ENCODE measurements around the gene CFAP92.
A peak's percentile ranks its signal among the peaks of the same experiment; 100 is the strongest.

Gene CFAP92

GRCh38 chr3:128993461-128994172 is at the start of gene CFAP92:
CFAP92 (minus strand) TSS chr3:128994076; CDS start chr3:128993304, 772 bp downstream.
- DNase-seq = peak; percentile 95

GRCh38 chr3:129040579-129041300 is 46.9 kb upstream of the CFAP92 start:
- no peak for DNase-seq

- no peak for DNase-seq
Measured at GRCh38 chr3:129040039-129040336, 46.1 kb upstream of the CFAP92 start.

- peak; percentile 79 for DNase-seq
Measured at GRCh38 chr3:129039271-129040038, 45.6 kb upstream of the CFAP92 start.

GRCh38 chr3:129038121-129038855 is 44.4 kb upstream of the CFAP92 start:
- DNase-seq = no peak

- DNase-seq = no peak
Measured at GRCh38 chr3:129037093-129037419, 43.2 kb upstream of the CFAP92 start.

GRCh38 chr3:129036222-129037092 is 42.6 kb upstream of the CFAP92 start:
- DNase-seq = no peak

GRCh38 chr3:129035360-129036221 is 41.7 kb upstream of the CFAP92 start:
- no peak for DNase-seq

GRCh38 chr3:129034642-129035041 is 40.8 kb upstream of the CFAP92 start:
- DNase-seq = no peak

- no peak for DNase-seq
Measured at GRCh38 chr3:129033633-129034321, 39.9 kb upstream of the CFAP92 start.

GRCh38 chr3:129033151-129033550 is 39.3 kb upstream of the CFAP92 start:
- no peak for DNase-seq

- DNase-seq = no peak
Measured at GRCh38 chr3:129032716-129033115, 38.8 kb upstream of the CFAP92 start.

GRCh38 chr3:129031476-129032215 is 37.8 kb upstream of the CFAP92 start:
- DNase-seq = no peak

GRCh38 chr3:129030611-129031010 is 36.7 kb upstream of the CFAP92 start:
- no peak for DNase-seq

GRCh38 chr3:129028866-129029265 is 35.0 kb upstream of the CFAP92 start:
- DNase-seq = no peak

GRCh38 chr3:129027544-129027880 is 33.6 kb upstream of the CFAP92 start:
- DNase-seq = no peak

GRCh38 chr3:129026728-129027543 is 33.1 kb upstream of the CFAP92 start:
- peak; percentile 97 for DNase-seq

- no peak for DNase-seq
Measured at GRCh38 chr3:129025691-129026435, 32.0 kb upstream of the CFAP92 start.
